ENCODE data around the gene SGTA. TPM values are rescaled to one million over a fixed set of nuclear protein-coding genes. Genes with fewer than 3 reads are reported as not detected.

SGTA gene
- total and polyA plus RNA-seq, 2 of the 13 experiments (the other 11 are each of a cell fraction or from before 2014, with no cell fraction given): 43.9 to 47.4 TPM

DNA sequence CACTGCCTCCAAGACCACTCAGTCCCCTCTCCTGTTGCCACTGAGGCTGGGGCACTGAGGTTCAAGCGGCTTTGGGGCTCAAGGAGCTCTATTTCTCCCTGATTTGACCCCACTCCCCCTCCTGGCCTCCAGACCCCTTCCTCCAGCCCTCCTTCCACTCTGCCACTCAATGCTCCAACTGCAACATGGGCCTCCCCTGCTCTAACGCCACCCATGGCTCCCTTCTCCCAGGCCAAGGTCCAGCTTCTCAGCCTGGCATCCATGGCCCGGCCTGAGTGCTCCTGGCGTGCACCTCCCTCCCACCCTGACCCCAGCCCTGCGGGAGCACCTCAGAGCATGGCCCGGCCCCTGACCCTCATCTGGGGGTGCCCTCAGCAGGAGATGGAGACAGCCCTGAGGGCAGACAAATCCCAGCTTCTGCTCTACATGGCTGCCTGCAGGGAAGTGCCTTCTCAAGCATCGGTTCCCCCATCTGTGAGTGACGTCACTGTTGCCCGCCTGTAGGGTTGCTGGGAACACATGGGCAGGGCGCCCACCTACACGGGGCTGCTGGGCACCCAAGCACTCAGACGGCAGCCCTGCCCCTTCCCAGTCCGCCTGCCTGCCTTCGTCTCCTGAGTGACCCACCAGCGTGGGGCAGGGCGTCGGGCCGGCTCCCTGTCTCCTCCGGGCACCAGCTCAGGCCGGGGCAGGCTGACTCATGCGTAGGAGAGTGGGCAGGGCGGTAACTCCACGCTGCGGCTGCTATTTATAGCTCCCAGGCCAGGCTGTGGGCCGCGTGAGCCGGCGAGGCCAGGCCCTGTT, 60.3 kb downstream of the SGTA start (continued):
- TF ChIP-seq, protein P1, sequence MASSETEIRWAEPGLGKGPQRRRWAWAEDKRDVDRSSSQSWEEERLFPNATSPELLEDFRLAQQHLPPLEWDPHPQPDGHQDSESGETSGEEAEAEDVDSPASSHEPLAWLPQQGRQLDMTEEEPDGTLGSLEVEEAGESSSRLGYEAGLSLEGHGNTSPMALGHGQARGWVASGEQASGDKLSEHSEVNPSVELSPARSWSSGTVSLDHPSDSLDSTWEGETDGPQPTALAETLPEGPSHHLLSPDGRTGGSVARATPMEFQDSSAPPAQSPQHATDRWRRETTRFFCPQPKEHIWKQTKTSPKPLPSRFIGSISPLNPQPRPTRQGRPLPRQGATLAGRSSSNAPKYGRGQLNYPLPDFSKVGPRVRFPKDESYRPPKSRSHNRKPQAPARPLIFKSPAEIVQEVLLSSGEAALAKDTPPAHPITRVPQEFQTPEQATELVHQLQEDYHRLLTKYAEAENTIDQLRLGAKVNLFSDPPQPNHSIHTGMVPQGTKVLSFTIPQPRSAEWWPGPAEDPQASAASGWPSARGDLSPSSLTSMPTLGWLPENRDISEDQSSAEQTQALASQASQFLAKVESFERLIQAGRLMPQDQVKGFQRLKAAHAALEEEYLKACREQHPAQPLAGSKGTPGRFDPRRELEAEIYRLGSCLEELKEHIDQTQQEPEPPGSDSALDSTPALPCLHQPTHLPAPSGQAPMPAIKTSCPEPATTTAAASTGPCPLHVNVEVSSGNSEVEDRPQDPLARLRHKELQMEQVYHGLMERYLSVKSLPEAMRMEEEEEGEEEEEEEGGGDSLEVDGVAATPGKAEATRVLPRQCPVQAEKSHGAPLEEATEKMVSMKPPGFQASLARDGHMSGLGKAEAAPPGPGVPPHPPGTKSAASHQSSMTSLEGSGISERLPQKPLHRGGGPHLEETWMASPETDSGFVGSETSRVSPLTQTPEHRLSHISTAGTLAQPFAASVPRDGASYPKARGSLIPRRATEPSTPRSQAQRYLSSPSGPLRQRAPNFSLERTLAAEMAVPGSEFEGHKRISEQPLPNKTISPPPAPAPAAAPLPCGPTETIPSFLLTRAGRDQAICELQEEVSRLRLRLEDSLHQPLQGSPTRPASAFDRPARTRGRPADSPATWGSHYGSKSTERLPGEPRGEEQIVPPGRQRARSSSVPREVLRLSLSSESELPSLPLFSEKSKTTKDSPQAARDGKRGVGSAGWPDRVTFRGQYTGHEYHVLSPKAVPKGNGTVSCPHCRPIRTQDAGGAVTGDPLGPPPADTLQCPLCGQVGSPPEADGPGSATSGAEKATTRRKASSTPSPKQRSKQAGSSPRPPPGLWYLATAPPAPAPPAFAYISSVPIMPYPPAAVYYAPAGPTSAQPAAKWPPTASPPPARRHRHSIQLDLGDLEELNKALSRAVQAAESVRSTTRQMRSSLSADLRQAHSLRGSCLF (CRISPR knock-in tag; IDR thresholded peaks at IDR 0.05; ENCODE audit: borderline replicate concordance): no peak
- TF ChIP-seq POLR2A (IDR thresholded peaks at IDR 0.05; ENCODE audit: insufficient read depth in 1 of 2, low read depth in 2 of 2, low read length in 2 of 2) (no peak), MZF1 (CRISPR knock-in tag; IDR thresholded peaks at IDR 0.05; ENCODE audit: borderline replicate concordance) (no peak), ZNF660 (CRISPR knock-in tag; IDR thresholded peaks at IDR 0.05; ENCODE audit: borderline replicate concordance, low read depth) (no peak), MED13 (CRISPR knock-in tag; IDR thresholded peaks at IDR 0.05) (no peak), ZNF772 (CRISPR knock-in tag; IDR thresholded peaks at IDR 0.05) (no peak), ZNF674 (CRISPR knock-in tag; IDR thresholded peaks at IDR 0.05; ENCODE audit: low read depth) (no peak), SIN3A (IDR thresholded peaks at IDR 0.05; ENCODE audit: borderline replicate concordance, low read depth, low read length) (no peak), KDM1A (CRISPR knock-in tag; IDR thresholded peaks at IDR 0.05) (0 out of 2 replicates have a peak, but pooled peaks have one; percentile 59), ZNF558 (CRISPR knock-in tag; IDR thresholded peaks at IDR 0.05; ENCODE audit: borderline replicate concordance) (no peak), GABPA (IDR thresholded peaks at IDR 0.05; ENCODE audit: low read depth, low read length) (no peak), GABPA (CRISPR knock-in tag; IDR thresholded peaks at IDR 0.05; ENCODE audit: low read depth) (no peak), ZNF577 (CRISPR knock-in tag; IDR thresholded peaks at IDR 0.05; ENCODE audit: borderline replicate concordance, low read depth) (no peak), ZNF263 (CRISPR knock-in tag; IDR thresholded peaks at IDR 0.05) (peak; percentile 32; the same call in 1 of the 2 replicates)
- TF ChIP-seq, protein P2, sequence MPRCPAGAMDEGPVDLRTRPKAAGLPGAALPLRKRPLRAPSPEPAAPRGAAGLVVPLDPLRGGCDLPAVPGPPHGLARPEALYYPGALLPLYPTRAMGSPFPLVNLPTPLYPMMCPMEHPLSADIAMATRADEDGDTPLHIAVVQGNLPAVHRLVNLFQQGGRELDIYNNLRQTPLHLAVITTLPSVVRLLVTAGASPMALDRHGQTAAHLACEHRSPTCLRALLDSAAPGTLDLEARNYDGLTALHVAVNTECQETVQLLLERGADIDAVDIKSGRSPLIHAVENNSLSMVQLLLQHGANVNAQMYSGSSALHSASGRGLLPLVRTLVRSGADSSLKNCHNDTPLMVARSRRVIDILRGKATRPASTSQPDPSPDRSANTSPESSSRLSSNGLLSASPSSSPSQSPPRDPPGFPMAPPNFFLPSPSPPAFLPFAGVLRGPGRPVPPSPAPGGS (CRISPR knock-in tag; IDR thresholded peaks at IDR 0.05): no peak
- TF ChIP-seq, protein P3, sequence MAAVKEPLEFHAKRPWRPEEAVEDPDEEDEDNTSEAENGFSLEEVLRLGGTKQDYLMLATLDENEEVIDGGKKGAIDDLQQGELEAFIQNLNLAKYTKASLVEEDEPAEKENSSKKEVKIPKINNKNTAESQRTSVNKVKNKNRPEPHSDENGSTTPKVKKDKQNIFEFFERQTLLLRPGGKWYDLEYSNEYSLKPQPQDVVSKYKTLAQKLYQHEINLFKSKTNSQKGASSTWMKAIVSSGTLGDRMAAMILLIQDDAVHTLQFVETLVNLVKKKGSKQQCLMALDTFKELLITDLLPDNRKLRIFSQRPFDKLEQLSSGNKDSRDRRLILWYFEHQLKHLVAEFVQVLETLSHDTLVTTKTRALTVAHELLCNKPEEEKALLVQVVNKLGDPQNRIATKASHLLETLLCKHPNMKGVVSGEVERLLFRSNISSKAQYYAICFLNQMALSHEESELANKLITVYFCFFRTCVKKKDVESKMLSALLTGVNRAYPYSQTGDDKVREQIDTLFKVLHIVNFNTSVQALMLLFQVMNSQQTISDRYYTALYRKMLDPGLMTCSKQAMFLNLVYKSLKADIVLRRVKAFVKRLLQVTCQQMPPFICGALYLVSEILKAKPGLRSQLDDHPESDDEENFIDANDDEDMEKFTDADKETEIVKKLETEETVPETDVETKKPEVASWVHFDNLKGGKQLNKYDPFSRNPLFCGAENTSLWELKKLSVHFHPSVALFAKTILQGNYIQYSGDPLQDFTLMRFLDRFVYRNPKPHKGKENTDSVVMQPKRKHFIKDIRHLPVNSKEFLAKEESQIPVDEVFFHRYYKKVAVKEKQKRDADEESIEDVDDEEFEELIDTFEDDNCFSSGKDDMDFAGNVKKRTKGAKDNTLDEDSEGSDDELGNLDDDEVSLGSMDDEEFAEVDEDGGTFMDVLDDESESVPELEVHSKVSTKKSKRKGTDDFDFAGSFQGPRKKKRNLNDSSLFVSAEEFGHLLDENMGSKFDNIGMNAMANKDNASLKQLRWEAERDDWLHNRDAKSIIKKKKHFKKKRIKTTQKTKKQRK (IDR thresholded peaks at IDR 0.05; ENCODE audit: low read length): no peak
- TF ChIP-seq, protein P4, sequence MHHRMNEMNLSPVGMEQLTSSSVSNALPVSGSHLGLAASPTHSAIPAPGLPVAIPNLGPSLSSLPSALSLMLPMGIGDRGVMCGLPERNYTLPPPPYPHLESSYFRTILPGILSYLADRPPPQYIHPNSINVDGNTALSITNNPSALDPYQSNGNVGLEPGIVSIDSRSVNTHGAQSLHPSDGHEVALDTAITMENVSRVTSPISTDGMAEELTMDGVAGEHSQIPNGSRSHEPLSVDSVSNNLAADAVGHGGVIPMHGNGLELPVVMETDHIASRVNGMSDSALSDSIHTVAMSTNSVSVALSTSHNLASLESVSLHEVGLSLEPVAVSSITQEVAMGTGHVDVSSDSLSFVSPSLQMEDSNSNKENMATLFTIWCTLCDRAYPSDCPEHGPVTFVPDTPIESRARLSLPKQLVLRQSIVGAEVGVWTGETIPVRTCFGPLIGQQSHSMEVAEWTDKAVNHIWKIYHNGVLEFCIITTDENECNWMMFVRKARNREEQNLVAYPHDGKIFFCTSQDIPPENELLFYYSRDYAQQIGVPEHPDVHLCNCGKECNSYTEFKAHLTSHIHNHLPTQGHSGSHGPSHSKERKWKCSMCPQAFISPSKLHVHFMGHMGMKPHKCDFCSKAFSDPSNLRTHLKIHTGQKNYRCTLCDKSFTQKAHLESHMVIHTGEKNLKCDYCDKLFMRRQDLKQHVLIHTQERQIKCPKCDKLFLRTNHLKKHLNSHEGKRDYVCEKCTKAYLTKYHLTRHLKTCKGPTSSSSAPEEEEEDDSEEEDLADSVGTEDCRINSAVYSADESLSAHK (CRISPR knock-in tag; IDR thresholded peaks at IDR 0.05; ENCODE audit: borderline replicate concordance): no peak

All from HepG2 (cell line).